Left lobe of liver (tissue), 2 donors: ENCODE data around the gene NUP214. TPM values are rescaled to one million over a fixed set of nuclear protein-coding genes. Genes with fewer than 3 reads are reported as not detected.
"Not testable (repeated sequence)": the region's sequence is repeated elsewhere in the genome, so short reads cannot be mapped to it uniquely, and the experiment has no call there.

Experiments used
- ATAC-seq: fragments of 200-7000 bp; cut with Tn5 transposase; one replicate; pipeline ENCODE4 v1.9.1; 2020; ENCODE audit warnings: mild to moderate bottlenecking, moderate library complexity
- DNase-seq: peaks from one replicate; pipeline ENCODE4 v3.0.0-alpha.2; 2020; ENCODE audit warnings: low spot score
- total RNA-seq: library from RNA; stranded (reverse); gene quantifications from one replicate; pipeline ENCODE4 v1.2.1, GENCODE V29; 2021
- donor health status: DM: no; HTN: no; CAD: no; lungs with moderate emphysema.
- donor health status: DM: no; HTN: yes; CAD: no.

The NUP214 gene
- total RNA-seq, 1 donor from 2014 or later = 21.9 TPM

- ATAC-seq = peak; percentile 92
Observed at GRCh38 chr9:131227112-131227958, 101.9 kb downstream of the NUP214 start.

GRCh38 chr9:131227959-131228460, 102.6 kb downstream of the NUP214 start:
- ATAC-seq = no peak

More at GRCh38 chr9:131227112-131227958, 101.9 kb downstream of the NUP214 start:
- no peak for DNase-seq

DNA sequence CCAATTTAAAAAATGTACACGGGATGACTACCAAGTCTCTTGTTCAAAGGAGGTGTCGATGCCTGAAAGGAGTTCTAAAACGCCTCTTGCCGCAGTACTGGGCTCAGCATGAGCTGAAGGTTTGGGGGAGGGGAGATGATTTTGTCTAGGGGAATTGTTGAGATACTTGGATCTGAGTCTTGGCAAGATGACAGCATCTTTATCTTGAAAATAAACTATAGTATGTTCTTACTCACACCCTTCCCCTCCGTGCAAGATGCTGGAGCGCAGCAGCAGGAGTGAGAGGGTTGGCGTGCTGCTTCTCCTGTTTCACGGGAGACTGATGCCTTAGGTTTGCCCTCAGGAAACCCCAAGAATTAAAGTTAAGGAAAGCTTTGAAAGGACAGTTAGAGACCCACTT, 103.6 kb downstream of the NUP214 start:
- ATAC-seq (no peak), DNase-seq (no peak)

More at GRCh38 chr9:131227959-131228460, 102.6 kb downstream of the NUP214 start:
- no peak for DNase-seq

- ATAC-seq = no peak
- DNase-seq = no peak
Observed at GRCh38 chr9:131233556-131233955, 108.2 kb downstream of the NUP214 start.

GRCh38 chr9:131233995-131234394, 108.6 kb downstream of the NUP214 start:
- no peak for DNase-seq
- no peak for ATAC-seq

DNA sequence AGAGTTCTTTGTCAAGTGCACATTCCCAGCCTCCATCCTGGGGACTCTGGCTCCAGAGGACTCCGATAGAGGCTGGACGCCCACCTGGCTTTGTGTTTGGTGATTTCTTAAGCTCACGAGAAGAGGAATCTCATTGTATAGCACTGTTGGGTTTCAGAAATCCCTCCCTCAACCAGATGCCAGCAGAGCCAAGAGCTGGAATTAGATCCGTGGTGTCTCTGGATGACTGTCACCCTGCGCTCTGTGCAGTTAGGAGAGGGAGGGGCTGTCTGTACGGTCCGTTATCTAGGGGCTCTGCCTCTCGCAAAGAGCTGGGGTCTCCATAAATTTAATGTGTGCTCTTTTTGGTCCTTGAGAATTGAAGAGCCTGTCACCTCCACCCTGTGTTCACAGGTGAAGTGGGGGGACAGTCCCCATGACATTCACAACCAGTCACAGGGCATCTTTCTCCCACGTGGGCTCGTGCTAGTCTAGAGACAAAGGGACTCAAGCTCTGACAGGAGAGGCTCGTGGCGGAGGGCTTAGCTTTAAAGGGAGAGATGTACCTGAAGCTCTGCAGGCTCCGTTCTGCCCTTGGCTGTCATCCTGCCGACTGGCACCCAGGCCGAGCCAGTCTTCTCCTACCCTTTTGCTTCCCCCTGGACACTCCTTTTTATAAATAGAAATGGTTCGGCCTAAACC, 109.6 kb downstream of the NUP214 start:
- no peak for ATAC-seq
- DNase-seq = no peak

DNA sequence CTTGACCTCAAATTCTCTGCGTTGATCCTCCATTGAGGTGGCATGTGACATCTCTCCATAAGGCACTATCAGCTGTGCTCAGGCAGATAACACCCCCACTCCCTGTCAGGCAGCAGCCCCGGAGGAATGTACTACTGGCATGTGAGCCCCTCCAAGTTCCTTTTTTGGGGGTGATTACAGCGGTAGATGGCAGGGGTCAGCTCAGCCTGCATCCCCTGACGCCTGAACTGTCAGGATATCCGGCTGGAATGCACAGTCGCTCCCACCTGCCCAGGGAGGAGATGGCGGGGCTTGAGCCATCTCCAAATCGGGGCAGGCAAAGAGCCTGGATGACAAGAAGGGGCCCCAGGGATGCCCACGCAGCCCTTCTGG, 110.1 kb downstream of the NUP214 start:
- ATAC-seq = no peak
- no peak for DNase-seq

GRCh38 chr9:131236161-131236560, 110.8 kb downstream of the NUP214 start:
- ATAC-seq = no peak
- DNase-seq = no peak

DNA sequence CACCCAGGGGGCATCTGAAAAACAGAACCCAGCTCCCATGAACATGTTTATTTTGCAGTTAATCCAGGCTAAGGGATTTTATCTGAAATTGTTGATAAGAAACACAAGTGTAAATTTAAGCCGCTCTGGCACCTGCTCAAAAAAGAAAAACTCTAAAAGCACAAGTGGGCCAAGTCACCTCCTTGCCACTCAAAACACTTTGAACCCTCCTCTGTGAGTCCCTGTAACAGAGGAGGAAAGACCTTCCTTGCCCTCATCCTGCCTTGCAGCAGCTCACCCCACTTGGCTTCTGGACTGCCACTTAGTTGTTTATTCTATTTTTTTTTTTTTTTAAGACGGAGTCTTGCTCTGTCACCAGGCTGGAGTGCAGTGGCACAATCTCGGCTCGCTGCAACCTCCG, 111.4 kb downstream of the NUP214 start:
- DNase-seq (no peak), ATAC-seq (no peak)

GRCh38 chr9:131237291-131237690, 111.9 kb downstream of the NUP214 start:
- ATAC-seq = no peak
- no peak for DNase-seq

DNA sequence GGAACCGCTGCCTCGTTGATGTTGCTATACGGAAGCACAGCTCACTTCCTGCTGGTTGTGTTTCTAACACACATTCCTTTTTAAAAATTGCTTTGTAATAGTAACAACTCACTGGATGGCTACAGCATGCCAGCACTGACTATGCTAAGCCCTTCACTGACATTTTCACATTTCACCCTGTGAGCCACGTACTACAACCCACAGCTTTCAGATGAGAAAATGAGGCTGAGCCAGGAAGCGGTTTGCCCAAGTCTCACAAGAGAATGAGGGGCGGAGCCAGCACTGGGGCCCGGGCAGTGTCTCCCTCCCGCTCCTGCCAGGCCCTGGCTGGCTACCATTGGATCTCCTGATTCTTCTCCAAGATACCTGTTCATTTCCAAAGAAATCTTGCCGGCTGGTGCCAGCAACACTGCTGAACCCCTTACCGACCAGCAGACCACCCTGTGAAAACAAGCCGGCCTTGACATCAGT, 112.6 kb downstream of the NUP214 start:
- DNase-seq (no peak), ATAC-seq (peak; percentile 69)

DNA sequence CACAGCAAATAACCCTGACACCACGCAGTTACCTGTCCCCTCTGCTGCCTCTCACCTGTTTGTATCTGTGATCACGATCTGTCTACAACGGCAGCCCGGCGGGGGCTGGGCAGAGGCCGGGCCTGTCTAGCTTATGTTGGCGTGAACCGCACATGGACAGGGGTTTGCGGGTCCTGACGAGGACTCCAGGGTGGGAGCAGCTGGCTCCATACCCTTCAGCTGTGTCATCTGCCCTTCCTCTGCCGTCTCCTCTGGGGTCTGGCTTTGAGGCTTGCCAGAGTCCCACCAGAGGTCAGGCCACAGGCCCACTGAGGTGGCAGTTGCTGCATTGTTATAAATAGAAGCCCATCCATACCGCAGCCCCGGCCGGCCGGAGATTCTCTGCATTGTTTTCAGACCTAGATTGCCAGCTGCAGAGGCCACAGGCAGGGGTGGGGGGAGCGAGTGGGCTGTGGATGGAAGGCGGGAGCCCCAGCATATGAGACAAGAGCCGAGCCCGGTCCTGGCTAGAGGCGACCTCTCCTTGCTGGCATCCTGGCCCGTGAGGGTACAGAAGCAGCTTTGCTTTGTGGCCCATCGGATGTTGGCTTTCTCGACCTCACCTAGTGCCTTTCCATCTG, 113.1 kb downstream of the NUP214 start:
- ATAC-seq = peak; percentile 28
- DNase-seq = no peak

GRCh38 chr9:131239161-131239975, 114.0 kb downstream of the NUP214 start:
- no peak for DNase-seq
- ATAC-seq = no peak

DNA sequence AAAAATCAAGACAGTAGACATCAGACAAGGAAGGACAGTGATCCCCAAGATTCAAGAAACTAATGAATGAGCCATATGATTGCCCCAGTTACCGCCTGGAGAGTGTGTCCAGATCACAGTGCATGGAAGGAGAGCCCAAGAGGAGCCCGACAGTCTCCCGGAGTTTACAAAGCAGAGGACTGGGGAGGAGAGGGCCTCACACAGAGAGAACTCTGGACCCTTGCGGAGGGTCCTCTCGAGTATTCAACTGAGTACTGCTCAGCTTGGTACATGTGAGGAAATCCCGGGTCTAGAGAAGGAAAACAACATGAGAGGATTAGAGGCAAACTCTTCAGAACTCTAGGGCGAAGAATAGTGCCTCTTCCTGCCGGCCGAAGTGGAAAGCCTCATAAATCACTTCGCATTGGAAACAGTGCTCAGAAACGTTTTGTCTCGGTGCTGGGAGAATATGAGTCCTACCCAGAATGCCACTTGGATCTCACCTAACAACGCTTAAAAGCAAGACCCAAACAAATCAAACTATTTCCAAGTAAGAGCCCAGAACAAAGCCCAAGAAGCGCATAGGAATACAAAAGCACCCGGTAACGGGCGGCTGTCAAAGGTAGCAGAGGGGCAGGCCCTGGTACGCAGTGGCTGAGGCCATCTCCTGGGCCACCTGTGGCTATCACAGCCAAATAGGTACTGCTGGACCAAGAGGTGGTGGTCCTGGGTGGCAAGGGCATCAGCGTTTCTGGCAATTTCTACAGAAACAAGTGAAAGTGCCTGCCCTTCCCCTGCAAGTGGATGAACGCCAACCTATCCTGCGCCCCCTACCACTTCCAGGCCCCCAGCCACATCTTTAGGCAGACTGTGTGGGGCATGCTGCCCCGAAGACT, 114.9 kb downstream of the NUP214 start:
- DNase-seq (no peak), ATAC-seq (no peak)

- ATAC-seq, DNase-seq: not testable (repeated sequence)
Observed at GRCh38 chr9:131244331-131244730, 118.9 kb downstream of the NUP214 start.

DNA sequence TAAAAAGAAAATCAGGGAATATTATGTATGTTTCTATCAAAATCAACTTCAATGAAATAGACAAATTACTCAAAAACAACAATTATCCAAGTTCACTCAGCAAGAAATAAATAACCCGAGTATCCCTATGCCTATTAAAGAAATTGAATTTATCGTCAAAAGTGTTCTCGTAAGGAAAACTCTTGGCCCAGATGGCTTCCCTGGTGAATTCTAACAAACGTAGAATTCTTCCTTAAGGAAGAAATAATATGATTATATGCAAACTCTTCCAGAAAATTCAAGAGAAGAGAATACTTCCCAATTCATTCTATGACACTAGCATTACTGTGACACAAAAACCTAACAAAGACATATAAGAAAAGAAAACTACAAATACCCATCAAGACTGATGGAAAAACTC, 121.2 kb downstream of the NUP214 start:
- DNase-seq = no peak
- no peak for ATAC-seq

DNA sequence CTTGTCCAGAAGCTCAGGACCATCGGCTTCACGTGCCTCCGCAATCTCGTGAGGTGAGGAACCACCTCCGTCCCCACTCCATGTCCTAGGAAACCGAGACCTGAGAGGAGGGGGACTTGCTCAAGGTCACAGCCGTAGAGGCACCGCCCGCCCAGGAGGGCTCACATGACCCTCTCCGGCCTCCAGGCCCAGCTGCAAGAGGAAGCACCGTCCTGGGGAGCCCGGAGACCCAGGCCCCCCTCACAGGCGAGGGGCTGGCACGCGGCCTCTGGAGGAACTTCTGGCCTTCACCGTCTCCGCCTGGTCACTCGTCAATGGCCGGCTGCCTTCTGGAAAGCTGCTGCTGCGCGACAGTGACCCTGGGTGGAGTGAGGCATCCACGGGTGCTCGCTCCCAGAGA, 126.7 kb downstream of the NUP214 start:
- ATAC-seq = no peak
- DNase-seq = no peak

- DNase-seq (no peak), ATAC-seq (peak; percentile 14)
Observed at GRCh38 chr9:131253891-131254491, 128.6 kb downstream of the NUP214 start.

- ATAC-seq = no peak
Observed at GRCh38 chr9:131254626-131255025, 129.2 kb downstream of the NUP214 start.

More at GRCh38 chr9:131254626-131255025, 129.2 kb downstream of the NUP214 start:
- no peak for DNase-seq
